ENCODE results near the gene NIP7.
A peak's percentile ranks its signal among the peaks of the same experiment; 100 is the strongest.

The NIP7 gene

DNA sequence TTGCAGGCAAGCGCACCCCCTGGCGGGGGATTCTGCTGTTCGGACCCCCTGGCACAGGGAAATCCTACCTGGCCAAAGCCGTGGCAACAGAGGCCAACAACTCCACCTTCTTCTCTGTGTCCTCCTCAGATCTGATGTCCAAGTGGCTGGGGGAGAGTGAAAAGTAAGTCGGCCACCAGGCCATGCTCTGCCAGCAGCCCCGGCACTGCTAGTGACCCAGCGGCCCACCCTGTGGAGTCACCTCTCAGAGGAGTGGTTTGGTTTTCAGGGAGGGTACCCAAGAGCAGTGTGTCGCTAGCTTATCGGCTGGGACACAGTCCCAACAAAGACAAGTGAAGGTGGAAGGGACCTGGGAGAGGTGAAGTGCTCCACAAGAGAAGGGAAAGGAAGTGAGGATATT lies 20.2 kb upstream of the NIP7 start:
- DNase-seq = no peak

DNA sequence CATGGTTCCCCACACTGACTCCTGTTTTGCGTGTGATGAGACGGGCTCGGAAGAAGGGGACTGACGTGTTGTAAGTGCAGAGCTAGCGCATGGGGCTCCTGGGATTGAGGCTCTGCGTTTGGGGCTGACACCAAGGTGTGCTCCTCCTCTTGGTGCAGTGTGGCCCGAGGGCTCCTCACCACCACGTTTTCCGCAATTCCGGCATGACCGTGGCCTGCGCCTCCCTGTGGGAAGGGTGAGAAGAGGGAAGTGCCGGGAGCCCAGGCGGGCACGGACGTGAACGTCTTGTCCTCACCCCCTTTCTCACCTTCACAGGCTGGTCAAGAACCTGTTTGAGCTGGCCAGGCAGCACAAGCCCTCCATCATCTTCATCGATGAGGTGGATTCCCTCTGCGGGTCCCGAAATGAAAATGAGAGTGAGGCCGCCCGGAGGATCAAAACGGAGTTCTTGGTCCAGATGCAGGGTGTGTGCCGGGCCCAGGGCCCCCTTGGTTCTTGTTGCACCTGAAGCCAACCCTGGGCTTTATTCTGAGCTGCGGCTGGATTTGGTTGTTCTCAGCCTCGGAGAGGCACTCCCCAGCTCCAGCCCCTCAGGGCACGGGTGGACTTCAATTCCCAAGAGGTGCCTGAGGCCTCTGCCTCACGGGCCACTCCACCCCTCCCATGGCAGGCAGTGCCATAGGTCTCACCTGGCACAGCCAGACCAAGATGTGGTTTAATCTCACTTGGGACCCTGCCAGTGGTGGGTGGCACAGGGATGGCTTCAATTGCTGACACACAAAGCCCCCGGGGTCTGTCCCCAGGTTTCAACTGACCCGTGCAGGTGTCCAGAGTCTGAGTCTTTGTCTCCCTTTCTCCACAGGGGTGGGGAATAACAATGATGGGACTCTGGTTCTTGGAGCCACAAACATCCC lies 19.5 kb upstream of the NIP7 start:
- no peak for DNase-seq

DNA sequence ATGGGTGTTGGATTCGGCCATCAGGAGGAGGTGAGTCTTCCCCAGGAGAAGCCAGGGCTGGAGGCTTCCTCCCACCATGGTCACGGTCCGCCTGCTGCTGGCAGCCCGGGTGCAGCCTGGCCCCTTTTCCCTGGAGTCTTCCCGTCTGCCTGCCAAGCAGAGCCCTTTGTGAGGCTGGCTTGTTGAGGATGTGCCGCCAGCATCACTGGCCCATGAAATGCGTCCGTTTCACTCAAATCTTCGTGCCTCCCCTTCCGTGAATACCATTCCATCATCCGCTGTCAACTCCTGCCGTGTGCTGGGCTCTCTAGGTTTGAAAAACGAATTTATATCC lies 18.9 kb upstream of the NIP7 start:
- DNase-seq = no peak

DNA sequence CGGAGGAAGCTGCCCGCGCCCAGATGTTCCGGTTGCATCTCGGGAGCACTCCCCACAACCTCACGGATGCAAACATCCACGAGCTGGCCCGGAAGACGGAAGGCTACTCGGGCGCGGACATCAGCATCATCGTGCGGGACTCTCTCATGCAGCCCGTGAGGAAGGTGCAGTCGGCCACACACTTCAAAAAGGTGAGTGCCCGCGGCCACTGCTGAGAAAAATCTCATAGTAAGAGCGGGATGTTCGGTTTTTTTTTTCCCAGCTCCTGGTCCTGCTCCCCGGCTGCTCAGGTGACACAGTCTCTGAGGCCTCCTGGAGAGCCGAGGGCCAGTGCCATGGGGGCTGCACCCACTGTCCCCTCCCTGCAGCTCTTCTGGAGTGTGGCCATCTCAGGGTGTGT lies 18.5 kb upstream of the NIP7 start:
- DNase-seq = no peak

DNA sequence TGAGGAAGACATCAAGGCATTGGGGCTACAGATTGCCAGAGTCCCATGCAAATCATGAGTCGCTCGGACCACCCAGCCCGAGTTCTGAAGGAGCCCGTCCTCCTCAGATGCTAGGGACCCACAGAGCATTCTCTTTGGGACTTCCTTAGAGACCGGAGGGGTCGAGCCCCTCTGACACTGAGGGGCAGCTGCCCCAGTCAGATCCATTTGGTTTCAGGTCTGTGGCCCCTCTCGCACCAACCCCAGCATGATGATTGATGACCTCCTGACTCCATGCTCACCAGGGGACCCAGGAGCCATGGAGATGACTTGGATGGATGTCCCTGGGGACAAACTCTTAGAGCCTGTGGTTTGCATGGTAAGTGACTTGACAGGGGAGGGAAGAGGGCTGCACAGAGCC lies 17.2 kb upstream of the NIP7 start:
- no peak for DNase-seq

DNA sequence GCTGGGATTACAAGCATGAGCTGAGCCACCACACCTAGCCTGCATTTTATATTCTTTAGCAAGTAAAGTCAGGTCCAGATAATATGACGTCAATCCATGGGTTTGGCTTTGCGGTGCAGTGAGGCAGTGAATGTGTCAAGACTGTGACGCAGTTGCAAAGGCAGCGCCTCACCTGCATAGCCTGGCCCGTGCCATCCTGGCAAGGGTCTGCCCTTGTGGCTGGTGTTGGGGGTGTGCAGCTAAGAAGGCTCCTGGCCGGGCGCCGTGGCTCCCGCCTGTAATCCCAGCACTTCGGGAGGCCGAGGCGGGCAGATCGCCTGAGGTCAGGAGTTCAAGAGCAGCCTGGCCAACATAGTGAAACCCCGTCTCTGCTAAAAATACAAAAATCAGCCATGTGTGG lies 16.2 kb upstream of the NIP7 start:
- no peak for DNase-seq

DNA sequence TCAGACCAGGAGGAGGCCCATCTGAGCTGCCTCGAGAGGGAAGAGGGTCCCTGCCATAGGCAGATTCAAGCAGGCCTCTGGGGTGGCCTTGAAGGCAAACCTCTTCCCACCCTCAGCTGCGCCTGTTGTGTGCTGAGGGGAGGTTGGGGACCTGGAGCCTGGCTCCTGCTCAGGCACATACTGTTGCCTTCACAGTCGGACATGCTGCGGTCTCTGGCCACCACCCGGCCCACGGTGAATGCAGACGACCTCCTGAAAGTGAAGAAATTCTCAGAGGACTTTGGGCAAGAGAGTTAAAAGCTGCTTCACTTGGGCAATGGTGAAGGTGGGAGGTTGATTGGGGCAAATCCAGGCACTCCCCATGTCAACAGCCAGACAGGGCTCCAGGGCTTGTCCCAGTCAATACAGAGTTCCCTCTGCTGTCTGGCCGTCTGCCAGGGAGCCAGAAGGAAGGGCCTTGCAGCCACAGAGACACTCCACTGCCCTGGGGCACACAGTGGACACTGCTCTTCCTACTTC lies 15.5 kb upstream of the NIP7 start:
- DNase-seq = no peak

DNA sequence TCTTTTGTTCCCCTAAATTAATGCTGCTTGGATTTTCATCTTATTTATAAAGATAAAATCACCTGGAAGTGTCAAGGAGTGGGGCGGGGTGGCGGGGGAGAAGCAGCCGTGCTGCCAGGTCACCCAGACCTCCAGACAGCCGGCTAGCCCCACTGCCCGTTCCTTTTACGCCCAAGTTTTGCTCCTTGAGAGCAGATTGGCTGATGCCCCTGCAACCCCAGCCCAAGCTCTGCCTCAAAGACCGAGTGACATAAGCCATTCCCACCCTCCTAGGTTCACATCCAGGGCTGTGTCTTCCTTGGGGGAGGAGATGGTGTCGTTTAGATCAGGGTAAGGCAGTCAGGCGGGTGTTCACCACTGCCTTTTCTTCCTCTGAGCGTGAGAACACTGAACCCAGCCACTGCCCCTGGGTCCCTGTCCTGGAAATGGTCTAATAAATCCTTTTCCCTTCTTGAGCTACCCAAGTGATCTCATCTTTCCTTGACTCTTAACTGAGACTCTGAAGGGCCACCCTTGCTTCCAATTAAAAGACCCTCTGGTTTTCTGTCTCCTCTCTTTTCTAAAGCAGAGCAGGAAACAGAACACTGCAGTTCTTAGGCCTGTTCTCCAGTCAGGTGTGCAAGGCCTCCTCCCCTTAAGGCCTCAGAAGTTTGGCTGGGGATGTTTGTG lies 14.9 kb upstream of the NIP7 start:
- DNase-seq = no peak

DNA sequence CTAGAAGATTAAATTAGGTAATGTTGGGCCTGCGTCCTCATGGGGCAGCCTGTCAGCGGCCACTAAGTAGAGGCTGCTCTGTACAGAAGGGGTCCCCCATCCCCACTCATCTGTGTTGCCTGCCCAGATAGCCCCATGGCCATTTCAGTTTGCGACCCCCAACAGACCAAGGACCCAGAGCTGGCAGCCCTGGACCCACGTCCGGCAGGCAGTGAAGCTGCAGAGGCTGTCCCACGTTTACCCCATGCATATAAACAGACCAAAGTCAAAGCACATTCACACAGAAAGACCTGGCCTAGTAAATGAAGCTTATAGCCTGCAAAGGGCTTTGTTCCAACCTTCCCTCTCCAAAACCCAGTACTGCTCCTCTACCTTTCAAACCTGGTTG lies 13.8 kb upstream of the NIP7 start:
- no peak for DNase-seq

DNA sequence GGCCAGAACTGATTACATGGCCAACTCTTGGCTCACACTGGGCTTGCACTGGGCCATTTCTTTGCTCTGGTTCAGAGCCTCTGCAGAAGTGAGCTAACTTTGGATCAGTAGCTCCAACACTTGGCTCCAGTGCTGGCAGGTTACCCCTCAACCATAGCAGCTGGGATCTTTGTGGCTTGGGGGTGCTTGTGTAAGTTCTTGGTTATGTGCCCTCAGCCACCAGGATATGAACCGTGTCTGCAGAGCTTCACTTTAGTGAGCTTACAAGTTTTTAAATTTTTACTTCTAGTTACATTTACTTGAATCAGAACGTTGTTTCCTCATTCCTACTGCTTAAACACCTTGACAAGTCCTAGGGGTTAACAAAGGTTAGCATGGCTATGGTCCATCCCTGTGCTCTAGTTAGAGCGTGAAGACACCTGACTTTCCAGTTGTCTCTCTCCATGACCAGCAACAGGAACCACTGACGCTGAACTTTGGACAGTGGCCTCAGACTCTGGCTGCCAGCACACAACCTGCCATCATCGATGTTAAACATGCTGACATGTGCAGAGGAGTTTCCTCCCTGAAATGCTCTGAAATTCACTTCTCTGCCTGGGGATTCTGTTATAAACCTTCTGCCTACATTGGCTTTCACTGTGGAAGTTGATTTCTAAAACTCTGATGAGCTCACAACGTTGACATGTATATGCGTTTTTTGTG lies 13.2 kb upstream of the NIP7 start:
- DNase-seq = no peak

DNA sequence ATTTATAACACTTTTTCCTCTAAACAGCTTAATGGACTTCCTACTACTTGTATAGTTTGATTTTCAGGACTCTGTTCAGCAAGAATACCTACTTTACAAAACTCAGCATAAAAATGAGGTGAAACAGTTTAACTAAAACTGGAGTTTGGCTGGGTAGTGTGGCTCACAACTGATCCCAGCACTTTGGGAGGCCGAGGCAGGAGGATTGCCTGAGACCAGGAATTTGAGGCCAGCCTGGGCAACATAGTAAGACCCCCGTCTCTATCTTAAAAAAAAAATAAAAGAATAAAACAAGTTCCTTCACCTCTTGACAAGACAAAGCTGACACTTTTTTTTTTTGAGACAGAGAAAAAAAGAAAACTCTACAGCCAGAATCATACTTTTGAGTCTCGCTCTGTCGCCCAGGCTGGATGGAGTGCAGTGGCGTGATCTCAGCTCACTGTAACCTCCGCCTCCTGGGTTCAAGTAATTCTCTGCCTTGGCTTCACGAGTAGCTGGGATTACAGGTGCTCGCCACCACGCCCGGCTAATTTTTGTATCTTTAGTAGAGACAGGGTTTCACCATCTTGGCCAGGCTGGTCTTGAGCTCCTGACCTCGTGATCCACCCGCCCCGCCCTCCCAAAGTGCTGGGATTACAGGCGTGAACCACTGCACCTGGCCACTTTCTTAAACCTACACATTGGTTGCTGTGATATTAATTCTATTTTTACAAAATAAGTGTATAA lies 11.8 kb upstream of the NIP7 start:
- DNase-seq = no peak

DNA sequence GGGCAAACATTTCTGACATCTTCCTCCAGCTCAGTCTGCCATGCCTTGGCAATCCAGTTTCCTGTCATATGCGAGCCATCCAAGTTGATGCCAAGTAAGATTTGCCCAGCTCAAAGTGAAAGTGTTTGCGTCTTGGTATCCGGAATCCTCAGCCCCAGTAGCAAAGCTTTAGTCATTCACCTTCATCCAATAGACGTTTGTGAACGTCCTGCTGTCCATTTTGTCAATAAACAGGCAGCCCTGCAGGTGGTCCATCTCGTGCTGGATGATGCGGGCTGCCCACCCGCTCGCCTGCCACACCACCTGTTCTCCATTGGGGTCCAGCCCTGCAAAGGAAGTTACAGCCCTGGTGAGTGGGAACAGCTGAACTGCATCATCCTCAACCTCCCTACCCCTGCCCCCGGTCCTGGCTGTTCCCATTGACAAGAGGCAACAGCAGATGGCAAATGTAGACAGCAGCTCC lies 10.7 kb upstream of the NIP7 start:
- DNase-seq = peak in 1 of 2 experiments; percentile 55

DNA sequence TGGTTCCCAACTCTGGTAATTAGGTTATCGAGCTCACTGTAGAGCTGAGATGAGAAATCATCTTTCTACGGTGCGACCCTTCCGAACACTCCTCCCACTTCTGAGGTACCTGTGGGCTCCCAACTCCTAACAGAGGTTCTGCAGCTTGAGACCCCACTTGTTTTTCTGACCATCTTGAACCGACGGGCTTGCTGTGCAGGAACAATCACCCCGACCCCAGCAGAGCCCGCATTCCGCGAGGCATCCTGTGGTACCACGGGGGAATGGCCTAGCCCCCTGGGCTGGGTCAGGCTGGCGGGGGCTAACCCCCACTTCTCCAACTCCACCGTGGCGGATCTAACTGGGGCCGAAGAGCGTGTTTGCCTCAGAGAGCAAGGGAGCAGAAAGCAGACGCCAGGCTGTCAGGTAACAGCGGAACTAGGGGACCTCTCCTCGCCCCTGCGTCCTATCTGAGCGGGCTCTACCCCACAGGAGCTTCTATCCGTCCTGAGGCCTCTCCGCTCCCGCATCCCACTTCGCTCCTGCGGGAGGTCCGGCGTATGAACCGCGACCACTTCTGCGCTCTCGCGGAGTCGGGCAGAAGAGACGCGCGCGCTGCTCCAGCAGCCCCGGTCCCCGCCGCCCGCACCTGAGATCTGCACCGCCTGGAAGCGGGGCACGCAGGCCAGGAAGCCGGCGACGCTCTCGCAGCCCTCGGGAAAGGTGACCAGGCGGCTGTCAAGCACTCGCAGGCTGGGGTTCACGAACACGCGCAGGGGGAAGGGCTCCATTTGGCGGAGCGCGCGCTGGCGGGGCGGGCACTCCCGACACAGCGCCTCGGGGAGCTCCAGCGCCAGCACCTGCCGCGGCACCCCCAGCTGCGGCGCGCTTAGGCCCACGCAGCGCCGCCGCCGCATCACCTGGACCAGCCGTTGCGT lies 9.9 kb upstream of the NIP7 start:
- no peak for DNase-seq

DNA sequence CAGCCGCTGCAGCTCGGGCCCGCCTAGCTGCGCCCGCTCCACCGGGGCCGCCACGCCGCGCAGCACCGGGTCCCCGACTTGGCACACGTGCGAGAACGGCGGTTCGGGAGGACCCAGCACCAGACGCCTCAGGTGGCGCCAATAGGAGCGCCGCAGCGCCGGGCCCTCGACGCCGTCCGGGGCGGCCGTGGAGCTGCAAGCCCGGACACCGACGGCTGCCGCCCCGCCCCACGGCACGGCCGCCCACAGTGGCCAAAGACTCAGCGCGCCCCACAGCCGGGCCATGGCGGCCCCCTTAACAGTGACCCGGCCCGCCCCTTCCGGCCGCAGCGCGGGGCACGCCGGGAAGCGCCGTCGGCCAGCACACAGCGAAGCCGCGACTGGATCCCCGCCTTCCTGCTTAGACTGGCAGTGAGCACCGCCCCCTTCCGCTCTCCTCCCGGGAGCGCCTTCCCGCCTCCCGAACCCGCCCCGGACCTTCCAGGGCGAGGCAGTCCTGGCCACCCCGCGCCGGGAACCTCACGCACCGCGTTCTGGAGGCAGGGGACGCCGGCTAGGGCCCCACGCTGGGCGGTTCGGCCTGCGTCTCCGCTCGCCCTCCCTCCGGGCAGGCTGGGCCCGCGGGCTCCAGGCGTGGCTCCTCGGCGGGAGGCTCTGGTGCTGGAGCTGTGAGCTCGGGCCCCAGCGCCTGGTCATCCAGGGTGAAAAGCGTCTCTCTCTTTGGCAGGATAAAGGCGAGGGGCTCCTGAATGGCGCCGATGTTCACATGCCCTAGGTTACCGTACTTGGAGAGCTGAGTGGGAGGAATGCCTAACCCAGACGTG lies 9.1 kb upstream of the NIP7 start, which contains the start of gene PDF:
TSS of gene PDF (minus strand) at position 303 of the 824 bp plus-strand sequence. CDS start at position 285, 18 bp downstream.
- DNase-seq = peak; percentile 72 to 86

DNA sequence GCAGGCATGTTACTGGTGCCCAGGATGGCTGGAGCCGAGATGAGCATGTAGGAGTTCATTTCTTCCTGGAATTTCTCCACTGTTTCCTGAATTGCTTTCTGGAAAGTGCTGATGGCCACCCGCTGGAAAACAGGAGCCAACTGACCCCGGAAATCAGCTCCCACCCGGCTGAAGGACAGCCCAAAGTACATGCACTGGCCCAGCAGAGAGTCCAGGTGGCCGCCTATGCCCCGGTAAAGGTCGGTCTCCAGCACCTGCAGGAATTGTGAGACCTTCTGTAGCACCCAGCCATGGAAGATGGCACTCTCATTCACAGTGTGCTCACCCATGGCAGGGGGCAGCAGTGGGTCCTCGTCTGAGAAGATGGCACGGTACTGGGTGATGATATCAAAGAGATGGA lies 4.9 kb upstream of the NIP7 start:
- DNase-seq = no peak

DNA sequence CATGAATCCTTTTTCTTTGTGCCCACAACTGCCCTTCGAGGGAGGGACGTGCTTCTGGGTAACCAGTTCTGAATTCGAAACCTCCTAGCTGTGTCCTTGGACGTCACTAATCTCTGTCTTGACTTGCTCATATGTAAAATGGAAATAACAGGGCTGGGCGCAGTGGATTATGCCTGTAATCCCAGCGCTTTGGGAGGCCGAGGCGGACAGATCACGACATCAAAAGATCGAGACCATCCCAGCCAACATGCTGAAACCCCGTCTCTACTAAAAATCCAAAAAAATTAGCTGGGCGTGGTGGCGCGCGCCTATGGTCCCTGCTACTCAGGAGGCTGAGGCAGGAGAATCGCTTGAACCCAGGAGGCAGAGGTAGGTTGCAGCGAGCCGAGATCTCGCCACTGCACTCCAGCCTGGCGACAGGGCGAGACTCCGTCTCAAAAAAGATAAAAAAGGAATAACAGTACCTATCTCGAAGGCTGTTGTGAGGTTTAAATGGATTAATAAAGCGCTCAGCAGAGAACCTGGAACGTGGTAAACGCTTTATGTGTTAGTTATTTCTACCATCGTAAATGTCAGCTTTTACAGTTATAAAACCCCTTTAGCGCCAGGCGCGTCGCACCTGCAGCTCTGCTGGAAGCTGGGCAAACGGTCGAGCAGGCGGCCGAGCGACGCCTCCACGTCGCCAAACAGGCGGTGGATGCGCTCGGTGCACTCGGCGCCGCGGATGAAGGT lies 849 bp upstream of the NIP7 start:
- no peak for DNase-seq

DNA sequence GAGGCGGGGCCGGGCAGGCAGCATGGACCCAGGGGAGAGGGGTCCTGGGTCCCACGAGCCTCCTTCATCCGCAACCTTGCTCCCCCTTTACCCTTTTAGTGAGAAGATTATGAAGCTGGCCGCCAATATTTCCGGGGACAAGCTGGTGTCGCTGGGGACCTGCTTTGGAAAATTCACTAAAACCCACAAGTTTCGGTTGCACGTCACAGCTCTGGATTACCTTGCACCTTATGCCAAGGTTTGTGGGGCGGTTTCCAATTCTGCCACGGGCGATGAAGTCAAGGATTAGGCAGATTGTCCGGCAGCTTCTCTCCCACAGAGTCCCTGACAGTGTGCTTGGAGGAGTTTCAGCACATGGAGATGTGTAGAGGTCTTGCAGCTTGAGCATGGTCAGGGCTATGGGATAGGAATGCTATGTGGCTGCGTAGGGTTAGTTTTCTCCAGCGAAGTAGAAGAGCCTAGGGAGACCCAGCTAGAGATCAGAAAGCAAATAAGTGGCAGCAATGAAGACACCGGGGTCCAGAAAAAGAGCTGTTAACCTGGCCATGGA lies 598 bp downstream of the NIP7 start:
- DNase-seq = no peak

DNA sequence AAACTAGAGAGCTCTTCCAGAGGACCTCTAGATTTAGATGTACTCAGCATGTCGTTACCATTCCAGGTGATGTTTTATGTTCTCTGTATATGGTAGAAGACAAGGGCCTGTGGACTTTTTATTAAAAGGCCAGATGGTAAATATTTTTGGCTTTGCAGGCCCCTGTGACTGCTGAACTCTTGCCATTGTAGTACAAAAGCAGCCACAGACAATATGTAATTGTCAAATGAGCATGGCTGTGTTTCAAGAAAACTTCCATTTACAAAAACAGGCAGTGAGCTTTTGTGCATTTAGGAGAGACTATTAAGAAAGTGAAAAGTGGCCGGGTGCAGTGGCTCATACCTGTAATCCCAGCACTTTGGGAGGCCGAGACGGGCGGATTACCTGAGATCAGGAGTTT lies 4.6 kb downstream of the NIP7 start:
- no peak for DNase-seq

DNA sequence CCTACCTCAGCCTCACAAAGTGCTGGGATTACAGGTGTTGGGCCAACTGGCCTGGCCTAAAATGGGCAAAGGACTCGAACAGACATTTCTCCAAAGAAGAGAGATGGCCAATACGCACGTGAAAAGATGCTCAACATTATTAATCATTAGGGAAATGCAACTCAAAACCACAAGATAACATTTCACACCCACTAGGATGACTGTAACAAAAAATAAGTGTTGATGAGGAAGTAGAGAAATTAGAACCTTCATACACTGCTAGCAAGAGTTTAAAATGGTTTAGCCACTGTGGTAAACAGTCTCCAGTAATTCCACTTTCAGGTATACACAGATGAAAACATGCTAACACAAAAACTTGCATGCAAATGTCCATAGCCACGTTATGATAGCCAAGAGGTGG lies 6.4 kb downstream of the NIP7 start:
- DNase-seq = no peak

DNA sequence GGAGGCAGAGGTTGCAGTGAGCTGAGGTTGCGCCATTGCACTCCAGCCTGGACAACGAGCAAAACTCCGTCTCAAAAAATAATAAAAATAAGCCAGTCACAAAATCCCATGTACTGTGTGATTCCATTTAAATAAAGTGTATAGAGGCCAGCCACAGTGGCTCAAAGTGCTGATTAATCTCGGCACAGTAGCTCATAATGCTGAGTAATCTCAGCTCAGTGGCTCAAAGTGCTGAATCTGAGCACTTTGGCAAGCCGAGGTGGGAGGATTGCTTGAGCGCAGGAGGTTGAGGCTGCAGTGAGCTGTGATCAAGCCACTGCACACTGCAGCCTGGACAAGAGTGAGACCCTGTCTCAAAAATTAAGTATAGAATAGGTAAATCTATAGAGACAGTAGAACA lies 7.1 kb downstream of the NIP7 start:
- DNase-seq = no peak
